GM18907 (cell line): ENCODE data around the gene CHRND.
"Not testable (repeated sequence)": the region's sequence is repeated elsewhere in the genome, so short reads cannot be mapped to it uniquely, and the experiment has no call there.

ENCODE experiments used
- ATAC-seq: cut with Tn5 transposase; IDR thresholded peaks from one replicate; pipeline ENCODE4 v1.9.1; 2021; ENCODE audit warnings: mild to moderate bottlenecking, moderate library complexity; ENCODE audit not compliant: unreplicated experiment

CHRND gene

GRCh38 chr2:232524771-232525170, 1.2 kb upstream of the CHRND start:
- ATAC-seq = no peak

- ATAC-seq = no peak
Observed at GRCh38 chr2:232525199-232525598, 761 bp upstream of the CHRND start.

GRCh38 chr2:232526372-232526941, 497 bp downstream of the CHRND start:
- ATAC-seq = no peak

GRCh38 chr2:232527905-232528470, 2.0 kb downstream of the CHRND start:
- ATAC-seq = no peak

- no peak for ATAC-seq
Observed at GRCh38 chr2:232528746-232529460, 2.9 kb downstream of the CHRND start.

GRCh38 chr2:232529806-232530547, 4.0 kb downstream of the CHRND start:
- ATAC-seq = no peak

GRCh38 chr2:232530626-232531260, 4.8 kb downstream of the CHRND start:
- ATAC-seq = no peak

- no peak for ATAC-seq
Observed at GRCh38 chr2:232532419-232532818, 6.5 kb downstream of the CHRND start.

- ATAC-seq = not testable (repeated sequence)
Observed at GRCh38 chr2:232532821-232533220, 6.9 kb downstream of the CHRND start.

- no peak for ATAC-seq
Observed at GRCh38 chr2:232533944-232534710, 8.2 kb downstream of the CHRND start.

GRCh38 chr2:232534940-232535651, 9.1 kb downstream of the CHRND start:
- ATAC-seq = no peak

GRCh38 chr2:232535761-232536530, 10.0 kb downstream of the CHRND start:
- no peak for ATAC-seq

GRCh38 chr2:232537079-232537478, 11.1 kb downstream of the CHRND start:
- no peak for ATAC-seq

- no peak for ATAC-seq
Observed at GRCh38 chr2:232537499-232537898, 11.5 kb downstream of the CHRND start.

GRCh38 chr2:232538671-232539070, 12.7 kb downstream of the CHRND start:
- ATAC-seq = no peak

GRCh38 chr2:232539298-232540231, 13.6 kb downstream of the CHRND start, which contains the start of gene CHRNG:
Gene CHRNG, plus strand, starts transcription at chr2:232539692. Its CDS starts 56 bp downstream, at chr2:232539748.
- ATAC-seq = no peak

- no peak for ATAC-seq
Observed at GRCh38 chr2:232540441-232541041, 14.6 kb downstream of the CHRND start.
